ENCODE data around the gene SWI5. TPM values are rescaled to one million over a fixed set of nuclear protein-coding genes. Genes with fewer than 3 reads are reported as not detected.

The SWI5 gene
- total and polyA plus RNA-seq, 3 donors from 2014 or later, result 69.3 to 164 (median 131) TPM

GRCh38 chr9:128323791-128324190 is 47.7 kb downstream of the SWI5 start:
- intact Hi-C loops (cut with DNase I; ENCODE audit: low total_unique reads), result no loop called here
- no peaks in the 10 kb centered on the region for H3K9me3 ChIP-seq
- WGBS, 2 donors, result 61 to 73% methylated on average over 11 to 12 of the region's 12 CpGs
- peak overlapping the region in 1 of 2 donors; percentile 86 for H3K4me3 ChIP-seq
- H3K4me1 ChIP-seq, result peaks cover 6% of the 10 kb centered on the region
- H3K36me3 ChIP-seq (ENCODE audit: low read depth, missing control alignments), result no peaks in the 10 kb centered on the region
- H3K27ac ChIP-seq, result no peak overlapping the region
- TF ChIP-seq, protein P1, sequence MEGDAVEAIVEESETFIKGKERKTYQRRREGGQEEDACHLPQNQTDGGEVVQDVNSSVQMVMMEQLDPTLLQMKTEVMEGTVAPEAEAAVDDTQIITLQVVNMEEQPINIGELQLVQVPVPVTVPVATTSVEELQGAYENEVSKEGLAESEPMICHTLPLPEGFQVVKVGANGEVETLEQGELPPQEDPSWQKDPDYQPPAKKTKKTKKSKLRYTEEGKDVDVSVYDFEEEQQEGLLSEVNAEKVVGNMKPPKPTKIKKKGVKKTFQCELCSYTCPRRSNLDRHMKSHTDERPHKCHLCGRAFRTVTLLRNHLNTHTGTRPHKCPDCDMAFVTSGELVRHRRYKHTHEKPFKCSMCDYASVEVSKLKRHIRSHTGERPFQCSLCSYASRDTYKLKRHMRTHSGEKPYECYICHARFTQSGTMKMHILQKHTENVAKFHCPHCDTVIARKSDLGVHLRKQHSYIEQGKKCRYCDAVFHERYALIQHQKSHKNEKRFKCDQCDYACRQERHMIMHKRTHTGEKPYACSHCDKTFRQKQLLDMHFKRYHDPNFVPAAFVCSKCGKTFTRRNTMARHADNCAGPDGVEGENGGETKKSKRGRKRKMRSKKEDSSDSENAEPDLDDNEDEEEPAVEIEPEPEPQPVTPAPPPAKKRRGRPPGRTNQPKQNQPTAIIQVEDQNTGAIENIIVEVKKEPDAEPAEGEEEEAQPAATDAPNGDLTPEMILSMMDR (IDR thresholded peaks at IDR 0.05), result no peak
- TF ChIP-seq POLR2A (IDR thresholded peaks at IDR 0.05), result no peak
- DNase-seq, result no peak
- H3K27me3 ChIP-seq, result no peaks in the 10 kb centered on the region

- TF ChIP-seq POLR2A (IDR thresholded peaks at IDR 0.05), result no peak
- TF ChIP-seq, protein P1 (IDR thresholded peaks at IDR 0.05), result no peak
- H3K4me1 ChIP-seq, result peaks cover 6% of the 10 kb centered on the region
- no peaks in the 10 kb centered on the region for H3K27me3 ChIP-seq
- no peak overlapping the region for H3K27ac ChIP-seq
- intact Hi-C loops (cut with DNase I; ENCODE audit: low total_unique reads), result no loop called here
- no peaks in the 10 kb centered on the region for H3K9me3 ChIP-seq
- no peaks in the 10 kb centered on the region for H3K36me3 ChIP-seq (ENCODE audit: low read depth, missing control alignments)
- 92 to 95% methylated on average over 1 of the region's 1 CpG for WGBS, 2 donors
- no peak for DNase-seq
- H3K4me3 ChIP-seq, result no peak overlapping the region
These were observed 48.3 kb downstream of the SWI5 start for GRCh38 chr9:128324401-128324800.

GRCh38 chr9:128325629-128326028 is 49.6 kb downstream of the SWI5 start:
- no peaks in the 10 kb centered on the region for H3K9me3 ChIP-seq
- intact Hi-C loops (cut with DNase I; ENCODE audit: low total_unique reads), result no loop called here
- H3K36me3 ChIP-seq (ENCODE audit: low read depth, missing control alignments), result no peaks in the 10 kb centered on the region
- TF ChIP-seq POLR2A (IDR thresholded peaks at IDR 0.05), result no peak
- TF ChIP-seq, protein P1 (IDR thresholded peaks at IDR 0.05), result no peak
- peaks cover 6% of the 10 kb centered on the region for H3K4me1 ChIP-seq
- H3K4me3 ChIP-seq, result no peak overlapping the region
- no peaks in the 10 kb centered on the region for H3K27me3 ChIP-seq
- 88 to 90% methylated on average over 13 of the region's 13 CpGs for WGBS, 2 donors
- DNase-seq, result no peak
- no peak overlapping the region for H3K27ac ChIP-seq

DNA sequence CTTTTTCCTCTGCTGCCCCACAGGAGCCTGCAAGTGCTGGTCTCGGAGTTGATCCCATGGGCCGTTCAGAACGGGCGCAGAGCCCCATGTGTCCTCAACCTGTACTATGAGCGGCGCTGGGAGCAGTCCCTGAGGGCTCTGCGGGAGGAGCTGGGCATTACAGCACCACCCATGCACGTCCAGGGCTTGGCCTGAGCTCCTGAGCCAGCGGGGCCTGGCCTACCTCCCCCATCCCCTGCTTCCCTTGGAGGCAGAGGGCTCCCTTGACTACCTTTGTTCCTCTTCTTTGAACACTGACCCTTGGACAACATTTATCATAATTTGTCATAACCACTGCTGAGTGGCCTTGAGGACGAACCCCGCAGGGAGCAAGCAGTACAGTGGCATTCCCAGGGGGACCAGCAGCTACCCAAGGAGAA is 57.4 kb downstream of the SWI5 start:
- H3K4me1 ChIP-seq, result no peaks in the 10 kb centered on the region
- 52 to 82% methylated on average over 6 to 11 of the region's 11 CpGs for WGBS, 2 donors
- H3K36me3 ChIP-seq (ENCODE audit: low read depth, missing control alignments), result no peaks in the 10 kb centered on the region
- no peaks in the 10 kb centered on the region for H3K27me3 ChIP-seq
- TF ChIP-seq POLR2A (IDR thresholded peaks at IDR 0.05), result no peak
- TF ChIP-seq, protein P1 (IDR thresholded peaks at IDR 0.05), result no peak
- H3K9me3 ChIP-seq, result no peaks in the 10 kb centered on the region
- H3K4me3 ChIP-seq, result no peak overlapping the region
- no peak overlapping the region for H3K27ac ChIP-seq
- DNase-seq, result no peak
- intact Hi-C loops (cut with DNase I; ENCODE audit: low total_unique reads), result no loop called here

DNA sequence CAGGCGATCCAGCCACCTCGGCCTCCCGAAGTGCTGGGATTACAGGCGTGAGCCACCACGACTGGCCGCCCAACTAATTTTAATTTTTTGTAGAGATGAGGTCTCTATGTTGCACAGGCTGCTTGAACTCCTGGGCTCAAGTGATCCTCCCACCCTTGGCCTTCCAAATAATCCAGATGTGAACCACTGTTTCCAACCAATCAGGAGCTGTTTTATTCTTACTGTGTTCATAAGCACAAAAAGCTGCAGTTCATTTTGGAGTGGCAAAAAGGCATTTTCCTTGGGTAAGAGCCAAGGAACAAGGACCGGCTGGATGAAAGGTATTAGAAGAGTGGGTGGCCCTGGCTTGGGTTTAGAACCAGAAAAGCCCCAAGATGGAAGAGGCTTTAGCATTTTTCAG is 59.1 kb downstream of the SWI5 start:
- no peak overlapping the region for H3K4me3 ChIP-seq
- no peak overlapping the region for H3K27ac ChIP-seq
- intact Hi-C loops (cut with DNase I; ENCODE audit: low total_unique reads), result no loop called here
- WGBS, 2 donors, result 64 to 77% methylated on average over 7 of the region's 7 CpGs
- no peaks in the 10 kb centered on the region for H3K9me3 ChIP-seq
- no peaks in the 10 kb centered on the region for H3K27me3 ChIP-seq
- no peak for DNase-seq
- H3K36me3 ChIP-seq (ENCODE audit: low read depth, missing control alignments), result no peaks in the 10 kb centered on the region
- TF ChIP-seq, protein P1 (IDR thresholded peaks at IDR 0.05), result no peak
- no peak for TF ChIP-seq POLR2A (IDR thresholded peaks at IDR 0.05)
- H3K4me1 ChIP-seq, result no peaks in the 10 kb centered on the region
